ENCODE measurements around the gene USP32. TPM values are rescaled to one million over a fixed set of nuclear protein-coding genes. Genes with fewer than 3 reads are reported as not detected.

USP32 gene
- total RNA-seq, 1 experiment from 2014 or later, result 73.5 TPM

- Histone ChIP-seq H3K56ac (ENCODE audit: insufficient read length, low read depth, low read length) (no peak overlapping the region), H3K27ac (ENCODE audit: insufficient read length, low read depth, low read length) (no peak overlapping the region), H3T11ph (ENCODE audit: low read length) (no peak overlapping the region), H3K9ac (ENCODE audit: extremely low read depth, insufficient read length, low read length) (peak overlapping the region; percentile 36), H3K23me2 (ENCODE audit: insufficient read length, low read depth, low read length, poor library complexity, severe bottlenecking) (peaks cover 13% of the 10 kb centered on the region), H3K4me2 (ENCODE audit: insufficient read depth, insufficient read length, low read length) (peak overlapping the region; percentile 75), H2BK20ac (ENCODE audit: low read depth, low read length, poor library complexity, severe bottlenecking) (no peak overlapping the region), H3K4me1 (ENCODE audit: insufficient read depth, low read length) (no peaks in the 10 kb centered on the region), H2BK12ac (ENCODE audit: insufficient read length, low read depth, low read length) (no peak overlapping the region), H4K91ac (ENCODE audit: insufficient read length, low read depth, low read length) (no peak overlapping the region), H2BK120ac (ENCODE audit: low read depth, low read length, poor library complexity, severe bottlenecking) (no peak overlapping the region), H2BK15ac (ENCODE audit: low read depth, low read length) (no peak overlapping the region), H4K8ac (replicated peaks; ENCODE audit: insufficient read length, low read depth, low read length) (no peak overlapping the region), H3K79me2 (ENCODE audit: insufficient read depth, low read length) (no peaks in the 10 kb centered on the region), H3K9me3 (ENCODE audit: control insufficient read depth, low read depth, low read length) (no peaks in the 10 kb centered on the region), H3K14ac (ENCODE audit: insufficient read depth, low read length) (no peak overlapping the region), H2BK5ac (ENCODE audit: insufficient read length, low read length) (no peak overlapping the region), H3K18ac (ENCODE audit: insufficient read length, low read depth, low read length) (no peak overlapping the region), H3K4ac (ENCODE audit: low read depth, low read length) (no peak overlapping the region), H4K20me1 (ENCODE audit: control insufficient read depth, insufficient read depth, insufficient read length) (no peaks in the 10 kb centered on the region), H2AK5ac (ENCODE audit: insufficient read length, low read length) (no peak overlapping the region), H3K27me3 (ENCODE audit: insufficient read depth, low read length) (peaks cover 31% of the 10 kb centered on the region), H3K23ac (ENCODE audit: insufficient read length, low read depth, low read length) (no peak overlapping the region), H3K79me1 (ENCODE audit: insufficient read depth, low read depth, low read length, poor library complexity, severe bottlenecking) (no peaks in the 10 kb centered on the region), H2AFZ (ENCODE audit: low read length) (no peak overlapping the region), H4K5ac (ENCODE audit: insufficient read length, low read depth, low read length) (no peak overlapping the region)
- H3K36me3 Mint-ChIP-seq (ENCODE audit: insufficient read depth in 1 of 3, low read depth in 3 of 3), result peaks cover 2 to 14% (median 7%) of the 10 kb centered on the region in 3 experiments; a peak in 6 of 7 replicates
- peak; percentile 97 for DNase-seq
- peaks cover 60% of the 10 kb centered on the region for H3K27me3 Mint-ChIP-seq (ENCODE audit: low read depth)
- no peak overlapping the region for H3K27ac Mint-ChIP-seq
- H3K9me3 Mint-ChIP-seq, result peaks cover 0 to 2% of the 10 kb centered on the region in 2 experiments; a peak in 1 of 5 replicates
- TF ChIP-seq, protein P1, sequence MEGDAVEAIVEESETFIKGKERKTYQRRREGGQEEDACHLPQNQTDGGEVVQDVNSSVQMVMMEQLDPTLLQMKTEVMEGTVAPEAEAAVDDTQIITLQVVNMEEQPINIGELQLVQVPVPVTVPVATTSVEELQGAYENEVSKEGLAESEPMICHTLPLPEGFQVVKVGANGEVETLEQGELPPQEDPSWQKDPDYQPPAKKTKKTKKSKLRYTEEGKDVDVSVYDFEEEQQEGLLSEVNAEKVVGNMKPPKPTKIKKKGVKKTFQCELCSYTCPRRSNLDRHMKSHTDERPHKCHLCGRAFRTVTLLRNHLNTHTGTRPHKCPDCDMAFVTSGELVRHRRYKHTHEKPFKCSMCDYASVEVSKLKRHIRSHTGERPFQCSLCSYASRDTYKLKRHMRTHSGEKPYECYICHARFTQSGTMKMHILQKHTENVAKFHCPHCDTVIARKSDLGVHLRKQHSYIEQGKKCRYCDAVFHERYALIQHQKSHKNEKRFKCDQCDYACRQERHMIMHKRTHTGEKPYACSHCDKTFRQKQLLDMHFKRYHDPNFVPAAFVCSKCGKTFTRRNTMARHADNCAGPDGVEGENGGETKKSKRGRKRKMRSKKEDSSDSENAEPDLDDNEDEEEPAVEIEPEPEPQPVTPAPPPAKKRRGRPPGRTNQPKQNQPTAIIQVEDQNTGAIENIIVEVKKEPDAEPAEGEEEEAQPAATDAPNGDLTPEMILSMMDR (conservative IDR thresholded peaks at IDR 0.05), result no peak
- H3K4me3 Mint-ChIP-seq, result peak overlapping the region; percentile 81 to 93
- H3K4me1 Mint-ChIP-seq, result peaks cover 12 to 23% of the 10 kb centered on the region in 2 experiments
- no CpG with 5 or more reads among the region's 54 CpGs for WGBS (ENCODE audit: extremely low coverage, insufficient read length, low lambda C conversion rate)
Observed at GRCh38 chr17:60135151-60135950, 256.6 kb downstream of the USP32 start.
